ENCODE data around the gene TMOD3. TPM values are rescaled to one million over a fixed set of nuclear protein-coding genes. Genes with fewer than 3 reads are reported as not detected.

TMOD3 gene
- total RNA-seq, 2 experiments from 2014 or later, result 53.6 to 59.2 TPM

- Mint-ChIP-seq H3K4me3 (no peak overlapping the region), H3K9me3 (no peaks in the 10 kb centered on the region), H3K27me3 (no peaks in the 10 kb centered on the region), H3K36me3 (ENCODE audit: low read depth) (peaks cover 31% of the 10 kb centered on the region), H3K4me1 (ENCODE audit: low read depth) (peaks cover 10% of the 10 kb centered on the region), H3K27ac (no peak overlapping the region)
- CTCF ChIA-PET, result interaction anchor here (0.6 to 3.5 kb wide), 36 partner anchors 9 to 276 kb away, joined by 3 to 34 read pairs (median 4); no protein-coding TSS in a partner anchor
- intact Hi-C loops (cut with micrococcal nuclease), result no loop called here
- peak; percentile 92 for TF ChIP-seq CTCF (IDR thresholded peaks at IDR 0.05)
- POLR2A ChIA-PET, result no interaction called here
- ATAC-seq (no peak), DNase-seq (no peak)
Observed at GRCh38 chr15:51888593-51889195, 59.2 kb downstream of the TMOD3 start.

- ATAC-seq, result no peak
- H3K36me3 Mint-ChIP-seq (ENCODE audit: low read depth), result peaks cover 29% of the 10 kb centered on the region
- H3K9me3 Mint-ChIP-seq, result no peaks in the 10 kb centered on the region
- H3K4me1 Mint-ChIP-seq (ENCODE audit: low read depth), result peaks cover 5% of the 10 kb centered on the region
- no peak overlapping the region for H3K4me3 Mint-ChIP-seq
- CTCF ChIA-PET, result interaction anchor here (1.0 to 3.5 kb wide), 15 partner anchors 8 to 250 kb away, joined by 3 to 34 read pairs (median 5); no protein-coding TSS in a partner anchor
- intact Hi-C loops (cut with micrococcal nuclease), result no loop called here
- no peak for DNase-seq
- H3K27me3 Mint-ChIP-seq, result no peaks in the 10 kb centered on the region
- POLR2A ChIA-PET, result no interaction called here
- TF ChIP-seq CTCF (IDR thresholded peaks at IDR 0.05), result no peak
- H3K27ac Mint-ChIP-seq, result no peak overlapping the region
Observed at GRCh38 chr15:51889486-51889885, 60.0 kb downstream of the TMOD3 start.

- no peak overlapping the region for H3K27ac Mint-ChIP-seq
- POLR2A ChIA-PET, result interaction anchor here (0.6 to 1.1 kb wide), 3 partner anchors 19 to 66 kb away, joined by 3 read pairs; no protein-coding TSS in a partner anchor
- CTCF ChIA-PET, result interaction anchor here (0.6 to 3.4 kb wide), 7 partner anchors 11 to 255 kb away, joined by 3 to 26 read pairs (median 4); no protein-coding TSS in a partner anchor
- H3K9me3 Mint-ChIP-seq, result no peaks in the 10 kb centered on the region
- no peaks in the 10 kb centered on the region for H3K27me3 Mint-ChIP-seq
- DNase-seq (no peak), ATAC-seq (no peak)
- H3K4me1 Mint-ChIP-seq (ENCODE audit: low read depth), result no peaks in the 10 kb centered on the region
- peaks cover 43% of the 10 kb centered on the region for H3K36me3 Mint-ChIP-seq (ENCODE audit: low read depth)
- no peak overlapping the region for H3K4me3 Mint-ChIP-seq
- TF ChIP-seq CTCF (IDR thresholded peaks at IDR 0.05), result no peak
- intact Hi-C loops (cut with micrococcal nuclease), result no loop called here
Observed at GRCh38 chr15:51904421-51904820, 75.0 kb downstream of the TMOD3 start.

GRCh38 chr15:51904931-51905330 is 75.5 kb downstream of the TMOD3 start:
- ATAC-seq (no peak), DNase-seq (no peak)
- H3K9me3 Mint-ChIP-seq, result no peaks in the 10 kb centered on the region
- ChIA-PET CTCF (interaction anchor here (0.6 to 3.4 kb wide), 6 partner anchors 10 to 128 kb away, joined by 3 to 26 read pairs (median 6); no protein-coding TSS in a partner anchor), POLR2A (interaction anchor here (1.1 kb wide), 1 partner anchor 19 kb away, joined by 3 read pairs; no protein-coding TSS in a partner anchor)
- no peaks in the 10 kb centered on the region for H3K27me3 Mint-ChIP-seq
- no peaks in the 10 kb centered on the region for H3K4me1 Mint-ChIP-seq (ENCODE audit: low read depth)
- peaks cover 44% of the 10 kb centered on the region for H3K36me3 Mint-ChIP-seq (ENCODE audit: low read depth)
- H3K27ac Mint-ChIP-seq, result no peak overlapping the region
- no peak for TF ChIP-seq CTCF (IDR thresholded peaks at IDR 0.05)
- H3K4me3 Mint-ChIP-seq, result no peak overlapping the region
- intact Hi-C loops (cut with micrococcal nuclease), result no loop called here

GRCh38 chr15:51907136-51907862 is 77.8 kb downstream of the TMOD3 start:
- ChIA-PET POLR2A (no interaction called here), CTCF (interaction anchor here (0.7 to 2.5 kb wide), 4 partner anchors 19 to 34 kb away, joined by 3 to 14 read pairs (median 4); no protein-coding TSS in a partner anchor)
- H3K27me3 Mint-ChIP-seq, result no peaks in the 10 kb centered on the region
- TF ChIP-seq CTCF (IDR thresholded peaks at IDR 0.05), result no peak
- H3K27ac Mint-ChIP-seq, result no peak overlapping the region
- H3K4me3 Mint-ChIP-seq, result no peak overlapping the region
- H3K4me1 Mint-ChIP-seq (ENCODE audit: low read depth), result no peaks in the 10 kb centered on the region
- ATAC-seq (peak; percentile 60), DNase-seq (peak; percentile 14)
- intact Hi-C loops (cut with micrococcal nuclease), result no loop called here
- H3K9me3 Mint-ChIP-seq, result no peaks in the 10 kb centered on the region
- peaks cover 33% of the 10 kb centered on the region for H3K36me3 Mint-ChIP-seq (ENCODE audit: low read depth)

Data from activated CD8-positive, alpha-beta T cell treated with anti-CD3 and anti-CD28 coated beads for 36 hours (primary cell).